Astrocyte (in vitro differentiated cells and primary cell): ENCODE results near the gene IFNA21.

Experiments
- CTCF ChIP-seq: IDR thresholded peaks from 2 replicates; pipeline ENCODE4 v1.5.1; 2011; ENCODE audit warnings: low read depth, mild to moderate bottlenecking, inconsistent platforms, low read length, moderate library complexity; ENCODE audit not compliant: insufficient read depth
- EZH2 ChIP-seq: IDR thresholded peaks from 2 replicates; pipeline ENCODE4 v1.6.1; 2012; ENCODE audit warnings: mild to moderate bottlenecking, low read length, inconsistent platforms; ENCODE audit not compliant: insufficient read depth

DNA sequence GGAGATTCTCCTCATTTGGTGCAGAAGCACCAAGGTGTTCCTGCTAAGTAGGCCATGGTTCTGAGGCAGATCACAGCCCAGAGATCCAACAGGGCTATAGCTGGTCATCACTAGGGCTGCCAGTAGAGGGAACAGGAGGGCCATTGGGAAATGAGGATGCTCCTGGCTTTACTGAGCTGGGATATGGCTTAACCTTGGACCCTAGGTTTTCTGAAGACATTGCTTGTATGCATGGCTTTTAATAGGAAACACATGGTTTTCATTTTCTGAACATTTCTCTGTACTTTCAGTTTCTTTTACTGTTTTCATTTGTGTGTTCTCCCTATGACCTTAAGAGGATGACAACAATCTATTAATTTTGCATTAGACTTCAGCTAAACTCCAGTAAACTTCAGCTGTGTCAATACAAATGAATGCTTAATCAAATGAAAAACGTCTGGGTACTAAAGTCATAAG is 25.0 kb downstream of the IFNA21 start, which contains the start of gene IFNW1:
- TF ChIP-seq CTCF (no peak), EZH2 (no peak)
